Measurements from ENCODE around the gene CAPN2.

GRCh38 chr1:223715604-223716172, 3.3 kb downstream of the CAPN2 start:
- TF ChIP-seq CTCF (conservative IDR thresholded peaks at IDR 0.05; ENCODE audit: low read length) (no peak), EZH2phosphoT487 (IDR thresholded peaks at IDR 0.05; ENCODE audit: borderline replicate concordance, low read depth, low read length) (no peak)

All from OCI-LY7 (cell line).